Mesothelial cell of epicardium (in vitro differentiated cells): ENCODE measurements around the gene TBC1D4. TPM values are rescaled to one million over a fixed set of nuclear protein-coding genes. Genes with fewer than 3 reads are reported as not detected.

Experiments used
- DNase-seq, 2 experiments: peaks; one replicate each; pipeline ENCODE4 v3.0.0; 2021; ENCODE audit warnings: low spot score in 2 of 2; ENCODE audit not compliant: unreplicated experiment in 2 of 2
- H3K27ac Mint-ChIP-seq: 2 replicates; pipeline ENCODE4 v1.8.0; 2021; ENCODE audit warnings: mixed read lengths
- H3K27me3 Mint-ChIP-seq: 2 replicates; pipeline ENCODE4 v1.8.0; 2021; ENCODE audit warnings: low read depth, mixed read lengths
- H3K36me3 Mint-ChIP-seq: 2 replicates; pipeline ENCODE4 v1.8.0; 2021; ENCODE audit warnings: mixed read lengths
- H3K4me1 Mint-ChIP-seq: 2 replicates; pipeline ENCODE4 v1.8.0; 2021; ENCODE audit warnings: mixed read lengths
- H3K4me3 Mint-ChIP-seq: 2 replicates; pipeline ENCODE4 v1.8.0; 2021; ENCODE audit warnings: mild to moderate bottlenecking, moderate library complexity, mixed read lengths
- H3K9me3 Mint-ChIP-seq: 2 replicates; pipeline ENCODE4 v1.8.0; 2021; ENCODE audit warnings: mixed read lengths
- CTCF ChIP-seq: fragments of 200-600 bp; sonication (generic); IDR thresholded peaks from one replicate; pipeline ENCODE4 v1.5.0; 2021; ENCODE audit warnings: antibody characterized with exemption; ENCODE audit not compliant: unreplicated experiment
- total RNA-seq: library from RNA; stranded (reverse); gene quantifications from 3 replicates; pipeline ENCODE4 v1.2.1, GENCODE V29; 2021

TBC1D4 gene
- total RNA-seq, 1 donor from 2014 or later = 20.5 TPM

- peaks cover 48% of the 10 kb centered on the region for H3K4me1 Mint-ChIP-seq
These were observed 112.0 kb downstream of the TBC1D4 start for GRCh38 chr13:75369981-75370380.

GRCh38 chr13:75368167-75368566, 113.8 kb downstream of the TBC1D4 start:
- no peaks in the 10 kb centered on the region for H3K9me3 Mint-ChIP-seq
- no peak for DNase-seq
- H3K4me3 Mint-ChIP-seq = no peak overlapping the region
- H3K27me3 Mint-ChIP-seq = no peaks in the 10 kb centered on the region
- peak overlapping the region; percentile 32 for H3K27ac Mint-ChIP-seq
- no peak for TF ChIP-seq CTCF
- H3K36me3 Mint-ChIP-seq = no peaks in the 10 kb centered on the region
- H3K4me1 Mint-ChIP-seq = peaks cover 36% of the 10 kb centered on the region

More at GRCh38 chr13:75369981-75370380, 112.0 kb downstream of the TBC1D4 start:
- TF ChIP-seq CTCF = no peak
- H3K36me3 Mint-ChIP-seq = no peaks in the 10 kb centered on the region
- no peaks in the 10 kb centered on the region for H3K27me3 Mint-ChIP-seq
- H3K27ac Mint-ChIP-seq = no peak overlapping the region
- no peak overlapping the region for H3K4me3 Mint-ChIP-seq
- H3K9me3 Mint-ChIP-seq = no peaks in the 10 kb centered on the region
- no peak for DNase-seq

GRCh38 chr13:75366380-75367280, 115.3 kb downstream of the TBC1D4 start:
- Mint-ChIP-seq H3K4me1 (peaks cover 32% of the 10 kb centered on the region), H3K27me3 (no peaks in the 10 kb centered on the region), H3K4me3 (peak overlapping the region; percentile 36), H3K9me3 (no peaks in the 10 kb centered on the region), H3K36me3 (peaks cover 2% of the 10 kb centered on the region), H3K27ac (peak overlapping the region; percentile 71)
- no peak for DNase-seq
- no peak for TF ChIP-seq CTCF

GRCh38 chr13:75365724-75366173, 116.2 kb downstream of the TBC1D4 start:
- H3K4me3 Mint-ChIP-seq = no peak overlapping the region
- H3K4me1 Mint-ChIP-seq = peaks cover 32% of the 10 kb centered on the region
- no peaks in the 10 kb centered on the region for H3K9me3 Mint-ChIP-seq
- no peak for DNase-seq
- H3K27ac Mint-ChIP-seq = peak overlapping the region; percentile 31
- no peaks in the 10 kb centered on the region for H3K27me3 Mint-ChIP-seq
- no peak for TF ChIP-seq CTCF
- H3K36me3 Mint-ChIP-seq = peaks cover 2% of the 10 kb centered on the region

- no peak for TF ChIP-seq CTCF
- Mint-ChIP-seq H3K9me3 (no peaks in the 10 kb centered on the region), H3K27ac (no peak overlapping the region), H3K4me3 (no peak overlapping the region), H3K27me3 (no peaks in the 10 kb centered on the region), H3K36me3 (peaks cover 2% of the 10 kb centered on the region), H3K4me1 (peaks cover 33% of the 10 kb centered on the region)
- DNase-seq = no peak
These were observed 117.7 kb downstream of the TBC1D4 start for GRCh38 chr13:75364131-75364713.
